OCI-LY7 (cell line): ENCODE data around the gene CXCR5. TPM values are rescaled to one million over a fixed set of nuclear protein-coding genes. Genes with fewer than 3 reads are reported as not detected.

ENCODE experiments used
- BruUV-seq: library from RNA; stranded (reverse); fragments of 400-500 nt; replicated peaks from 2 replicates; lab custom pipeline; 2021; lab: Mats Ljungman, UMichigan
- CTCF ChIA-PET: fragments of 300-600 bp; sonication (Branson Sonifier 250); formaldehyde crosslinking; loops from one replicate; lab custom pipeline; 2022; ENCODE audit warnings: antibody characterized with exemption; ENCODE audit not compliant: unreplicated experiment; lab: Charles Lee
- POLR2A ChIA-PET: fragments of 300-600 bp; sonication (Branson Sonifier 250); formaldehyde crosslinking; loops from one replicate; lab custom pipeline; 2022; ENCODE audit warnings: antibody characterized with exemption; lab: Charles Lee
- DNase-seq: peaks from one replicate; pipeline ENCODE4 v3.0.0-alpha.2; 2015; ENCODE audit warnings: low spot score
- H2AFZ ChIP-seq: fragments of 200-600 bp; sonication (generic), shearing (Covaris generic); 2 replicates; pipeline ENCODE4 v1.6.1; 2014; ENCODE audit warnings: mild to moderate bottlenecking, antibody characterized with exemption, low read length, moderate library complexity
- H3K27ac ChIP-seq: fragments of 200-600 bp; sonication (generic); 2 replicates; pipeline ENCODE4 v1.5.1; 2014; ENCODE audit warnings: mixed run types, low read depth, mild to moderate bottlenecking, moderate library complexity, low read length, inconsistent platforms; ENCODE audit not compliant: poor library complexity, severe bottlenecking
- H3K36me3 ChIP-seq: fragments of 200-600 bp; sonication (generic); 2 replicates; pipeline ENCODE4 v1.6.1; 2014; ENCODE audit warnings: mild to moderate bottlenecking, antibody characterized with exemption, low read length, moderate library complexity, mixed read lengths; ENCODE audit not compliant: insufficient read depth
- H3K4me1 ChIP-seq: fragments of 200-600 bp; sonication (generic); 2 replicates; pipeline ENCODE4 v1.5.1; 2014; ENCODE audit warnings: mild to moderate bottlenecking, low read length; ENCODE audit not compliant: insufficient read depth, poor library complexity, severe bottlenecking
- H3K4me2 ChIP-seq: fragments of 200-600 bp; sonication (generic); 2 replicates; pipeline ENCODE4 v1.6.1; 2014; ENCODE audit warnings: mild to moderate bottlenecking, low read length
- H3K4me3 ChIP-seq: fragments of 200-600 bp; sonication (generic); 2 replicates; pipeline ENCODE4 v1.5.1; 2014; ENCODE audit warnings: mild to moderate bottlenecking, low read depth, low read length; ENCODE audit not compliant: poor library complexity, severe bottlenecking
- H3K79me2 ChIP-seq: fragments of 200-600 bp; sonication (generic); 2 replicates; pipeline ENCODE4 v1.6.1; 2016; ENCODE audit warnings: low read depth, mild to moderate bottlenecking, low read length, moderate library complexity, mixed read lengths; ENCODE audit not compliant: insufficient read depth
- H3K9me2 ChIP-seq: fragments of 200-600 bp; sonication (generic); 2 replicates; pipeline ENCODE4 v1.6.1; 2016; ENCODE audit warnings: mild to moderate bottlenecking, low read length, mixed read lengths; ENCODE audit not compliant: insufficient read depth
- H3K9me3 ChIP-seq: fragments of 200-600 bp; sonication (generic); 2 replicates; pipeline ENCODE4 v1.6.1; 2014; ENCODE audit warnings: mild to moderate bottlenecking, mixed run types, low read length, mixed read lengths
- H4K20me1 ChIP-seq: fragments of 200-600 bp; sonication (generic); 2 replicates; pipeline ENCODE4 v1.6.1; 2014; ENCODE audit warnings: mild to moderate bottlenecking, antibody characterized with exemption, low read length, moderate library complexity, mixed read lengths; ENCODE audit not compliant: insufficient read depth
- CTCF ChIP-seq: fragments of 200-600 bp; sonication (generic); conservative IDR thresholded peaks from 2 replicates; pipeline ENCODE4 v1.5.1; 2014; ENCODE audit warnings: mild to moderate bottlenecking, antibody characterized with exemption, low read length, moderate library complexity, mixed read lengths
- EZH2phosphoT487 ChIP-seq: fragments of 200-600 bp; sonication (generic); IDR thresholded peaks from 2 replicates; pipeline ENCODE4 v1.6.1; 2018; ENCODE audit warnings: low read depth, borderline replicate concordance, mild to moderate bottlenecking, mixed run types, antibody characterized with exemption, low read length, moderate library complexity, mixed read lengths
- intact Hi-C: fragments of 100-400 bp; cut with micrococcal nuclease; formaldehyde crosslinking; loops from one replicate; pipeline ENCODE4 v1.10.0; 2022; ENCODE audit not compliant: unreplicated experiment
- total RNA-seq, 2 experiments: library from RNA; depleted of rRNA in 1 of 2; stranded (reverse); fragments of >200 nt in 1 of 2; shearing (Covaris generic) in 1 of 2; gene quantifications; 2 replicates each; pipeline ENCODE4 v1.2.3, GENCODE V29; 2014 to 2022

Gene CXCR5
- total RNA-seq, 2 experiments from 2014 or later = 3.3 to 7.3 TPM

GRCh38 chr11:118896921-118897591 is 13.4 kb downstream of the CXCR5 start:
- no peaks in the 10 kb centered on the region for H3K9me2 ChIP-seq
- H3K36me3 ChIP-seq = peaks cover 20% of the 10 kb centered on the region; the same call in 1 of the 2 replicates
- H3K79me2 ChIP-seq = no peaks in the 10 kb centered on the region
- ChIA-PET POLR2A (interaction anchor here (0.5 to 5.5 kb wide), 8 partner anchors 20 to 161 kb away, joined by 3 to 81 read pairs (median 9); partner anchors contain the start of gene DDX6), CTCF (interaction anchor here (1.0 kb wide), 1 partner anchor 20 kb away, joined by 4 read pairs; no protein-coding TSS in a partner anchor)
- no peaks in the 10 kb centered on the region for H4K20me1 ChIP-seq
- peak overlapping the region; percentile 96 for H3K4me2 ChIP-seq
- intact Hi-C loops = no loop called here
- no TSS peak for BruUV-seq
- H2AFZ ChIP-seq = no peak overlapping the region; the same call in 1 of the 2 replicates
- no peaks in the 10 kb centered on the region for H3K9me3 ChIP-seq
- H3K27ac ChIP-seq = peak overlapping the region; percentile 91
- DNase-seq = no peak
- H3K4me3 ChIP-seq = peak overlapping the region; percentile 47
- H3K4me1 ChIP-seq = peaks cover 66% of the 10 kb centered on the region
- no peak for TF ChIP-seq EZH2phosphoT487

GRCh38 chr11:118897721-118898310 is 14.1 kb downstream of the CXCR5 start:
- ChIA-PET POLR2A (interaction anchor here (1.3 to 5.5 kb wide), 2 partner anchors 28 to 108 kb away, joined by 3 to 81 read pairs; partner anchors contain the start of gene DDX6), CTCF (no interaction called here)
- peak overlapping the region; percentile 47 for H3K4me3 ChIP-seq
- TF ChIP-seq CTCF (no peak), EZH2phosphoT487 (no peak)
- intact Hi-C loops = no loop called here
- no peak overlapping the region for H2AFZ ChIP-seq
- peak overlapping the region; percentile 91 for H3K27ac ChIP-seq
- H3K4me2 ChIP-seq = peak overlapping the region; percentile 96
- no peak for DNase-seq
- BruUV-seq = no TSS peak
- peaks cover 20% of the 10 kb centered on the region; the same call in 1 of the 2 replicates for H3K36me3 ChIP-seq
- H3K79me2 ChIP-seq = no peaks in the 10 kb centered on the region
- no peaks in the 10 kb centered on the region for H3K9me2 ChIP-seq
- H3K4me1 ChIP-seq = peaks cover 59% of the 10 kb centered on the region
- H4K20me1 ChIP-seq = no peaks in the 10 kb centered on the region
- H3K9me3 ChIP-seq = no peaks in the 10 kb centered on the region

- DNase-seq = no peak
- Histone ChIP-seq H3K4me3 (no peak overlapping the region), H2AFZ (no peak overlapping the region), H3K4me1 (peaks cover 54% of the 10 kb centered on the region), H3K36me3 (peaks cover 21% of the 10 kb centered on the region), H3K9me3 (no peaks in the 10 kb centered on the region), H3K79me2 (no peaks in the 10 kb centered on the region), H3K9me2 (no peaks in the 10 kb centered on the region), H3K4me2 (no peak overlapping the region), H3K27ac (no peak overlapping the region), H4K20me1 (no peaks in the 10 kb centered on the region)
- ChIA-PET POLR2A (interaction anchor here (1.3 to 5.5 kb wide), 2 partner anchors 29 to 108 kb away, joined by 3 to 81 read pairs; partner anchors contain the start of gene DDX6), CTCF (no interaction called here)
- intact Hi-C loops = no loop called here
- BruUV-seq = no TSS peak
- TF ChIP-seq EZH2phosphoT487 (no peak), CTCF (no peak)
Measured at GRCh38 chr11:118898400-118899295, 15.0 kb downstream of the CXCR5 start.
